Uterine smooth muscle cell (primary cell): ENCODE measurements around the gene ZNF26. TPM values are rescaled to one million over a fixed set of nuclear protein-coding genes. Genes with fewer than 3 reads are reported as not detected.

Experiments used
- total RNA-seq: library from RNA; depleted of rRNA; stranded (reverse); fragments of >200 nt; gene quantifications from 2 replicates; pipeline ENCODE4 v1.2.3, GENCODE V29; 2014

ZNF26 gene, protein sequence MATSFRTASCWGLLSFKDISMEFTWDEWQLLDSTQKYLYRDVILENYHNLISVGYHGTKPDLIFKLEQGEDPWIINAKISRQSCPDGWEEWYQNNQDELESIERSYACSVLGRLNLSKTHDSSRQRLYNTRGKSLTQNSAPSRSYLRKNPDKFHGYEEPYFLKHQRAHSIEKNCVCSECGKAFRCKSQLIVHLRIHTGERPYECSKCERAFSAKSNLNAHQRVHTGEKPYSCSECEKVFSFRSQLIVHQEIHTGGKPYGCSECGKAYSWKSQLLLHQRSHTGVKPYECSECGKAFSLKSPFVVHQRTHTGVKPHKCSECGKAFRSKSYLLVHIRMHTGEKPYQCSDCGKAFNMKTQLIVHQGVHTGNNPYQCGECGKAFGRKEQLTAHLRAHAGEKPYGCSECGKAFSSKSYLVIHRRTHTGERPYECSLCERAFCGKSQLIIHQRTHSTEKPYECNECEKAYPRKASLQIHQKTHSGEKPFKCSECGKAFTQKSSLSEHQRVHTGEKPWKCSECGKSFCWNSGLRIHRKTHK
- 12.7 and 15.9 TPM in 2 replicates for total RNA-seq

DNA sequence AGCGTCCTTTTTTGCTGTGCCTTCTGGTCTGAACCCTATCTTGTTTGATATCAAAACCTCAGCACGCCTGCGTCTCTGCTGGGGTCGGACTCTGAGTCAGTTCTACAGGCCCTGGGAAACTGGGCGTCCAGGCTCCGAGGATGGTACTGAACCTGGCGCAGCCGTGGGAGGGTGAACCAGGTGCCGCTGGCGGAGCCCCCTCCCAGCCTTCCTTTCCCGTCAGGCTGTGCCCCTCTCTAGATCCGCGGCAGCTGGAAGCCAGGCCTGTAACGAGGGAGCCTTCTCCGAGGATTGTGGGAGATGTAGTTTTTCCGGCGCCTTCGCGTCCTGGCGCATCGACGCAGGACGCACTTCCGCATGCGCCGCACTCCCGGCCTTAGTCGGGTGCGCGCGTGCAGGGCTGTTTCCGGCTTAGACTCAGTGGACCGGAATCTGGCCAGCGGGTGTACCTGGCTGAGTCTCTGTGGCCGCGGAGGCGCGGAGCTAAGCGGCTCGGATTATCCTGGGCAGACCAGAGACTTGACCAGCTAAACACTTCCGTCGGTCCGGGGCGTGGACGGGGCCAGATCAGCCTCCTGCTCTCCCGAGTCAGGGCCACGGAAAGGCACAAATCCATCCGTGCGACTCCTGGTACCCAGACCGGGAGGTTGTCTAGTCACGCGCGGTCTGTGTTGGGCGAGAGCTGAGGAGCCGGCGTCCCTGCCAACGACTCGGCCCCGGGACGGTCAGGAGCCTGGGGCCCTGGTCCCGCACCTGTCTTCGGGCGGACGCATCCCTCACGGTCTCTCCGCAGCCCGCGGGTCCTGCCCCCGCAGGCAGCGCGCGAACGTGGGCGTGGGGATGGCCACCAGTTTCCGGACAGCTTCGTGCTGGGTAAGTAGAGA lies at the start of gene ZNF26:
TSS of gene ZNF26 (plus strand) at position 367 of the 884 bp plus-strand sequence. CDS start at position 841, 474 bp downstream.

DNA sequence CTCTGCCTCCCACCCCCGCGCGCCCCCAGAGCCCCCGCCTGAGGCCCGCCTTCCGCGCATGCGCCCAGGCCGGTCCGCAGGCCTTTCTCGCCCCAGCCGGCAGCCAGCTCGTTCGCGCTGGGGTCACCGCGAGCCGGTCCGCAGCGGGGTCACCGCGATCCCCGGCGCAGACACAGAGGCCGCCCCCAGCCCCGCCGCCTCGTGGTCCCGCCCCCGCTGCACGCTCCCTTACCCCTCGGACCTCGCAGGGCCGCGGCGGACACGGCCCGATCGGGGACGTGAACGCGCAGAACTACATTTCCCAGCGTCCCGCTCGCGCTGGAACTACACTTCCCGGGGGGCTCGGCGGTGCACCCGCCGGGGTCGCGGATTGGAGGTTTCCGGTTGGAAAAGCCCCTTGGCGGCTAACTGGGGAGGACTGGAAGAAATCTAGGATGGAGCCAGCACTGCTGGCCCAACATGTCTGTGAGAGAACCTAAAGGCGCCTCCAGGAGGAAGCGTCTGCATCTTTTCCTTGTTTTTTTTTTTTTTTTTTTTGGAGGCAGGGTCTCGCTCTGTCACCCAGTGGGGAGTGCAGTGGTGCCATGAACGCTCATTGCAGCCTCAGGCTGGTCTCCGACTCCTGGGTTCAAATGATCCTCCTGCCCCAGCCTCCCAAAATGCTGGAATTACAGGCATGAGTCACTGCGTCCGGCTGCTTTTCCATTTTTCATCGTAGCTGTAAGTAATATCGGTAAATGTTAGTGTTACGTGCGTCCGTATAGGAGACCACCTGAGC lies 30.0 kb upstream of the ZNF26 start, which contains the start of gene ZNF605:
TSS of gene ZNF605 (minus strand) at position 296 of the 778 bp plus-strand sequence. CDS start 10,671 bp downstream, outside the sequence.

GRCh38 chr12:133037207-133038005 lies 51.2 kb downstream of the ZNF26 start, which contains the start of gene ZNF84:
ZNF84 (plus strand) TSS chr12:133037509; CDS start chr12:133041468, 3,959 bp downstream.

Other genes with a start within 250 kb of the ZNF26 start
- 65.1 and 82.7 TPM in 2 replicates for gene ANKLE2, start 224.5 kb upstream of the ZNF26 start, total RNA-seq
- gene GOLGA3, start 157.5 kb upstream of the ZNF26 start, total RNA-seq: 195 and 237 TPM in 2 replicates
- gene CHFR, start 98.8 kb upstream of the ZNF26 start, total RNA-seq: 34.0 and 35.5 TPM in 2 replicates
- gene ZNF605, start 30.1 kb upstream of the ZNF26 start, total RNA-seq: 13.9 and 15.3 TPM in 2 replicates
- 19.0 and 29.1 TPM in 2 replicates for gene ZNF84, start 51.1 kb downstream of the ZNF26 start, total RNA-seq
- gene ZNF140, start 94.6 kb downstream of the ZNF26 start, total RNA-seq: 15.6 and 20.9 TPM in 2 replicates
- gene ZNF891, start 143.9 kb downstream of the ZNF26 start, total RNA-seq: 1.00 and 1.4 TPM in 2 replicates
- gene ZNF10, start 144.3 kb downstream of the ZNF26 start, total RNA-seq: 5.8 and 7.0 TPM in 2 replicates
- 28.4 and 29.1 TPM in 2 replicates for gene ZNF268, start 195.1 kb downstream of the ZNF26 start, total RNA-seq
- not detected in 2 replicates for gene ANHX, start 249.5 kb downstream of the ZNF26 start, total RNA-seq